NOMO-1 (cell line): ENCODE data around the gene SIX4.
A peak's percentile ranks its signal among the peaks of the same experiment; 100 is the strongest.
"Not testable (repeated sequence)": the region's sequence is repeated elsewhere in the genome, so short reads cannot be mapped to it uniquely, and the experiment has no call there.

Experiments used
- DNase-seq, 2 experiments: peaks; one replicate each; lab custom pipeline; 2025; ENCODE audit not compliant: unreplicated experiment in 2 of 2; lab: John Stamatoyannopoulos, UW

The SIX4 gene

GRCh38 chr14:60723907-60724618, at the start of gene SIX4:
SIX4 (minus strand) TSS chr14:60724351; CDS start chr14:60724074, 277 bp downstream.
- no peak for DNase-seq

DNA sequence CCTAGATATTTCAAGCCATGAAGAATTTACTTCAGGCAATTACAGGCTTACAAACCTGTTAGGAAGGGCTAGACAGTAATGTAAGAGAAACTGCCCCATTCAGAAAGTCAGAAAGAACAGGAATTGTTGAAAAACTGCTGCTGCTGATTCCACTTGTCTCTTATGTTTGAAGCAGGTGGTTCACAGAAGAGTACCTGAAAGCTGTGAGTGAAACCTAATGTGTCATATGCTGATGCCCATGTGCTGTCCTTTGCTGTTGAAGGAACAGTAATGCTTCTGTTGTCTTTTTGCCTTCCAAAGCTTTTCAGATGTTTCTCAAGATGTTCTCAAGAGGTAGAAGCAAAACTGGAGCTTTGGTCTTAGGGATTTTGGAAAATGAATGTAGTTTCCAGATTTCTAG, 49.4 kb upstream of the SIX4 start:
- no peak for DNase-seq

GRCh38 chr14:60771117-60771516, 47.0 kb upstream of the SIX4 start:
- DNase-seq, result peak; percentile 1 to 64

- no peak for DNase-seq
Observed at GRCh38 chr14:60768602-60769001, 44.5 kb upstream of the SIX4 start.

DNA sequence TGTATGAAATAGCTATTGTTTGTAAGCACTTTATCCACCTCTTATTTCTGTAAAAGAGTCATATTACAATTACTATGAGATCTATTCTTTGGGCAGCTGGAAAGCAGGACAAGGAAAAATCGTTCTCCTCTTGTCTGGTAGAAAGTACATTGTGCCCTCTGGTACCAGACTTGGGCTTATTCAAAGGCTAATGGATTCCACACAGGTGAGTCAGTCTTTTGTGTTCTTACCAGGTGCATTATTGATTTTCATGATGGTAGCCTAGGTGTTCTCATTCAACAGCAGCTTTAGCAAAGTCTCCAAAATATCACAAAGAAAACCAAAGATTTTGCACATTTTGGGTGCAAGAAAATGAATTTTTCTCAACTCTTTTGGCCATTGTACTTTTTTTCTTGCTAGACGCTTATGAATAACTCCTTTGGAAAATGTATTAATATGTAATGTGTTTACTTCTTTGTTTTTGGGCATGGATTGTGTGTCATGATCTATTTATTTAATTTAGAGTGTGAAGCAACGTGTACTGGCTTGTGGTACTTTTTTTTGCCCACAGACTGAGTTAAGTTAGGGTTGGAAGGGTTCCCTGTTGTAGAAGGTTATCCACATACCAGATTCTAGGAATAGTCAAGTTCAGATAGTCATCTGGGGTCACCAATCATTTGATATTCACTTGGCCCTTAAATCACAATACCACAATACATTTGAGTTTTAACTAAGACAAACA, 36.7 kb upstream of the SIX4 start:
- no peak for DNase-seq

DNA sequence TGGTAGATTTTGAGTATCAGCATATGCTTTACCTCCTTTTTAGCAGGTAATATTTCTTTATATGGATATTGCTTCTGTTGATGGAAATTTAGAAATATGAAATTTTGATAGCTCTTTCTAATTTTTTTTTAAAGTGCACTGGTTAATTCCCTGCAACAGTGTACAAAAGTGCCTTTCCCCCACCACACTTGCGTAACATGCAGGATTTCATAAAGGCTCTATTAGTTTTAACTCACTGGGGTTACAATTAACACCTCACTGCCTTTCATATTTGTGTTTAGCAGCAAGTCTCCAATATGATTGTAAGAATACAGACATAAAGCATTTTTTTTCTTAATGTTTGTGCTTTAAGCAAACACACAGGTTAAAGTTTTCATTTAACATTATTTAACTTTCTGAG, 36.1 kb upstream of the SIX4 start:
- DNase-seq, result peak; percentile 32 to 46

DNA sequence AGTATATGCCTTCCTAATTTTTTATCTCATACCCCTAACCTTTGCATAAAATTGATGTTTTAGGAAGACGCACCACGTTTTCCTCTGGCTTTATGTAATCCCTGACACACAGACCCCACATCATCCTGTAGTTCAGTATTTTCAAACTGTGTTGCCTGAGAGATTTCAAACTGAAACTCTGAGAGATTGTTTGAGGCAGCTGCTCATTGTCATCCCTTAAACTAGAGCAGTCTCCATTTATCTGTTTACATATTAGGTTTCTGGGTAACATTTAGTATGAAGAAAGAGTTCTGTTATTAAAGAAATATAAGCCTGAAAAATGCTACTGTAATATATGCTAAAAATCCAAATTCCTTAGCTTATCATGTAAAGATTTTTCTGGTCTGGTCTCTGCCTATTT, 34.7 kb upstream of the SIX4 start:
- peak in 1 of 2 experiments; percentile 29 for DNase-seq

GRCh38 chr14:60757567-60758002, 33.4 kb upstream of the SIX4 start:
- DNase-seq, result peak in 1 of 2 experiments; percentile 45

- no peak for DNase-seq
Observed at GRCh38 chr14:60756847-60757246, 32.7 kb upstream of the SIX4 start.

DNA sequence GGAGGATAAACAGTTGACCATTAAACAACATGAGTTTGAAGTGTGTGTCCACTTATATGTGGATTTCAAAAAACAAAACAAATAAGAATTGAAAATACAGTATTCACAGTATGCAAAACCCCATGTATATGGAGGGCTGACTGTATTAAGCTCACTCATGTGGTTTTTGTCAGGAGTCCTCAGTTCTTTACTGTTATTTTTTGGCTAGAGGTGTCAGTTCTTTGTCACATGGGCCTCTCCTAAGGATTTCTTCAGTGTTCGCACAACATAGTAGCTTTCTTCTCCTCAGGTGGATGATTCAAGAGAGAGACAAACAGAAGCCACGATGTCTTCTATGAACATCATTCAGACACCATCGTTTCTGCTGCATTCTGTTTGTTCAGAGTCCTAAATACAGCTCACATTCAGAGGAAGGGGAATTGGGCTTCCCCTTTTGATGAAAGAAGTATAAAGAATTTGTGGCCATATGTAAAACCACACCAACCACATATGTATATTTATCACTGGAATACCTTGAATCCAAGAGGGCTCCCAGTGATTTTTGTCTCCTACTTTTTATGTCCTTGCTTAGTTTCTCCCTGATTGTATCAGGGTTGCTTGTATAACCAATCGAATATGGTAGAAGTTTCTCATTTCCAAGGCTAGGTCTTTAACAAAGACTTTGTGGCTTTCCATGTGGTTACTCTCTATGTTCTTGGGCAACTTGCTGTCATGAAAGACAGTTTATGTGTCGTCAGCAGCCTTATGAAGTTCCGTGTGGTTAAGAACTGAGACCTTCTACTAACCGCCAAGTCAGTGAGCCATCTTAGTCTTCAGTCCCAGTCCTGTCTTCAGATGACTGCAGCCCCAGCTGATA, 29.3 kb upstream of the SIX4 start:
- peak; percentile 93 to 99 for DNase-seq

- no peak for DNase-seq
Observed at GRCh38 chr14:60744566-60744965, 20.4 kb upstream of the SIX4 start.

DNA sequence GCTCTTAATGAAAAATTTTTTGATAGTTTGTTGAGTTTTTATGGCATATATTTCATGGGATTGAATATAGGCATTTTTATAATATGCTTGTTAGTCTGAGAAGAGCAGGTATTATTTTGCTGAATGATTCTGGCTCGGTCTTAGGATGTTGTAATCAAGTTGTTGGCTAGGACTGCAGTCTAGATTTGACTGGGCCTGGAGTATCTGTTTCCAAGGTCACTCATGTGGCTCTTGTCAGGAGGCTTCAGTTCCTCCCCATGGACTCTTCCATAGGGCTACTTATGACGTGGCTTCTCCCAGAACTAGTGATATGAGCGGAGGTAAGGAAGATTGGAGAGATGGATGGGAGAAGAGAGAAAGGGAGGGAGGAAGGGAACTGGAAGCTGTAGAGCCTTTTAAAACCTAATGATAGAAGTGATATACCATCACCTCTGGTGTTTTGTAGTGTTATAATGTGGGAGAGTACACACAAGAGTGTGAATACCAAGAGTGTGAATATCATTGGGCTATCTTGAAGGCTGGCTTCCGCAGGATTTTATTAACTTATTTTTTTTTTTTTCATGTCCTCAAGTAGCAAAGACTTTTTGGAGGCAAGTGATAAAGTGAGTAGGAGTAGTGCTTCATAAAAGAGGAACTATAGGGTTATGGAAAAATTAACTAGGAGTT, 14.8 kb upstream of the SIX4 start:
- no peak for DNase-seq

- DNase-seq, result peak in 1 of 2 experiments; percentile 22
Observed at GRCh38 chr14:60736494-60736893, 12.3 kb upstream of the SIX4 start.

DNA sequence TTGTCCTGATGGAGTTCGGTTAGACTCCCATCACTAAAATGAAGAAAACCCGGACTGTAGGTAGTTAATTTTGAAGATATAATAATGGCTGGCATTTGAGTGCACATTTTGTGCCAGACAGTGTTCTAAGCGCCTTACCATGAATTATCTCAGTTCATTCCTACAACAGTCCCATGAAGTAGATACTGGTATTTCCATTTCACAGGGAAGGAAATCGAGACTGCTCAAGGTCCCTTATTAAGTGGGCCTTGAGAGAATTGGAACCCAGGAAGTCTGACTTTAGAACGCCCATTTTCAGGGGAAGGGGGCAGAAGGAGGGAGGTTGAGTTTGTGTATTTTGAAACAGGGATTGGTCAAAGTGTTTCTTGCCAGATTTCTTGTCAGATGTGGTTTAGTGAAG, 11.3 kb upstream of the SIX4 start:
- DNase-seq, result no peak

- DNase-seq, result peak; percentile 67 to 79
Observed at GRCh38 chr14:60734465-60735242, 10.5 kb upstream of the SIX4 start, which contains the start of gene MNAT1. MNAT1 (plus strand) TSS chr14:60734761; CDS start chr14:60734863, 102 bp downstream.

GRCh38 chr14:60732840-60733483, 8.8 kb upstream of the SIX4 start:
- no peak for DNase-seq

DNA sequence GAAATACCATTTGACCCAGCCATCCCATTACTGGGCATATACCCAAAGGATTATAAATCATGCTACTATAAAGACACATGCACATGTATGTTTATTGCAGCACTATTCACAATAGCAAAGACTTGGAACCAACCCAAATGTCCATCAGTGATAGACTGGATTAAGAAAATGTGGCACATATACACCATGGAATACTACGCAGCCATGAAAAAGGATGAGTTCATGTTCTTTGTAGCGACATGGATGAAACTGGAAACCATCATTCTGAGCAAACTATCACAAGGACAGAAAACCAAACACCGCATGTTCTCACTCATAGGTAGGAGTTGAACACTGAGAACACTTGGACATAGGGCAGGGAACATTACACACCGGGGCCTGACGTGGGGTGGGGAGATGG, 7.1 kb upstream of the SIX4 start:
- not testable (repeated sequence) for DNase-seq

DNA sequence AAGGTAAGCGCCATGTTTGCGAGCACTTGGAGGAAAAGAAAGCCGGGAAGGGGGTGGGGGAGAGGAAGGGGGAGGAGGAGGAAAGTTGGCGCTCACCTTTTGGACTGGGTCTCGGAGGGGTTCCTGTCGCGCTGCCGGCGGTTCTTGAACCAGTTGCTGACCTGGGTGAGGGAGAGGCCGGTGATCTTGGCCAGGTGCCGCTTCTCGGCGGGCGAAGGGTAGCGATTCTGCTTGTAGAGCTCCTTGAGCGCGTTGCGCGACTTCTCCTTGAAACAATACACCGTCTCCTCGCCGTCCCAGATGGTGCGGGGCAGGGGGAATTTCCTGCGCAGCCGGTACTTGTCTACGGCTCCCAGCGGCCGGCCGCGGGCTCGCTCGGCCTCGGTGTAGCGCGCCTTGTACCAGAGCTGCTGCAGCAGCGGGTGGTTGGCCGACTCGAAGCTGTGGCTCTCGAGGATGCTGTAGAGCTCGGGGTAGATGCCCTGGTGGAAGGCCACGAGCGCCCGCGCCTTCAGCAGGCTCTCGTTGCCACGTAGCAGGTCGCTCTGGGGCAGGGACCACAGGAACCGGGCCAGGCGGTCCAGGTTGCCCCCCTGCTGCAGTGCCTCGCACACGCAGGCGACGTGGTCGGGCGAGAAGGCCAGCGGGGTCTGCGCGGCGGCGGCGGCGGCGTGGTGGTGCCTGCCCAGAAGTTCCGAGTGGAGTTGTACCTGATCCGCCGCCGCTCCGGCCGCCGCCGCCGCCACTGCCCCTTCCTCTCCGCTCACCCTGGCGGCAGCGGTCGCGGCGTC, 840 bp downstream of the SIX4 start:
- DNase-seq, result peak in 1 of 2 experiments; percentile 19
